SK-N-MC (cell line): Measurements from ENCODE around the gene COG5.

Source experiments
- EZH2 ChIP-seq: fragments of 200-600 bp; sonication (generic); IDR thresholded peaks from one replicate; pipeline ENCODE4 v1.6.1; 2017; ENCODE audit warnings: antibody characterized with exemption
- FOXP2 ChIP-seq: optimal IDR thresholded peaks from 2 replicates; pipeline ENCODE3; 2011; ENCODE audit warnings: mild to moderate bottlenecking, moderate library complexity; ENCODE audit not compliant: insufficient read depth; ENCODE audit errors: extremely low read length, control extremely low read depth
- POLR2AphosphoS5 ChIP-seq: IDR thresholded peaks from 2 replicates; pipeline ENCODE4 v1.6.1; 2012; ENCODE audit warnings: mild to moderate bottlenecking, low read depth, low read length, borderline replicate concordance

DNA sequence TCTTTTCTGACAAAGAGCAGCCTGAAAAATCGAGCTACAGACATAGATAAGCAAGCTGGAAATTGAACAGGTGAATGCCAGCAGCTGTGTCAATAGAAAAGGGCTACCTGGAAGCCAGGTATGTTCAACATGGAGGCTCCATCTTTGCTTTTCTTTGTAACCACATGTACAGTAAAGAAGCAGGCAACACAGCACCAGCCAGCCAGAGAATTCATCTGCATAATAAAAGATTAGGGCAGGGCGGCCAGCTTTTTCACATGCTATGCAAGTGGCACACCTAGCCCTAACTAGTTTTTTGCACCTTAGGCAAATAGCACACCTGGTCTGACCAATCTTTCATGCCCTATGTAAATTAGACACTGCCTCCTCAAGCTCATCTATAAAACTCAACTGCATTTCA is 25.7 kb downstream of the COG5 start:
- TF ChIP-seq FOXP2 (no peak), POLR2AphosphoS5 (no peak), EZH2 (no peak)
